GM18508 (cell line): ENCODE measurements around the gene TUBB4A.
"Not testable (repeated sequence)": the region's sequence is repeated elsewhere in the genome, so short reads cannot be mapped to it uniquely, and the experiment has no call there.

Source experiments
- ATAC-seq: cut with Tn5 transposase; IDR thresholded peaks from one replicate; pipeline ENCODE4 v1.9.1; 2021; ENCODE audit warnings: moderate number of reproducible peaks; ENCODE audit not compliant: insufficient read depth, unreplicated experiment

TUBB4A gene

DNA sequence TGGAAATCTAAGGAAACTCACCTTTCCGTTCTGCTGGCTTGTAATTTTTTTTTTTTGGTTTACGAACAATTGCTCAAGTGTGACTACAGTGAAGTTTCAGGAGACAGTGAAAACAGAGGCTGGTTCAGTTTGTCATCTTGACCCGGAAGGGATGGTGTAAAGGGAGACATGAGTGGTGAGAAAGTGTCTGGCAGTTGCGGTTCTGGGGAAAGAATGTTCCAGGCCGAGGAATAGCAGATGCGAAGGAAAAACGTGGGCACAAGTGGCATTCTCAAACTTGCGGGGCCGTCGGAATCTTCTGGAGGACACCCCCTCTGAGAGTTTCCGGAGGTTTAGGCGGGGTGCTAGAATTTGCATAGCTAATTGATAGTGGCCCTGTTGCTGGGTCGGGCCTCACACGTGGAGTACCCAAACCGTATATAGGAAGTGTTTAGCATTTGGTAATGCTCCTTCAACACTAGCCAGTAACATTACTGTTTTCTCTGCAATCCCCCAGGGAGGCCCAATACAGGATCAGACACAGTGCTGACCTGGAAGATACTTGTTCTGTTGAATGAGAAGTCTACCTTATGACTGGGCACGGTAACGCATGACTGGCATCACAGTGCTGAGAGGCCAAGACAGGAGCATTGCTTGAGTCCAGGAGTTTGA, 25.9 kb upstream of the TUBB4A start:
- ATAC-seq, result no peak

- no peak for ATAC-seq
Observed at GRCh38 chr19:6524311-6524710, 22.2 kb upstream of the TUBB4A start.

- no peak for ATAC-seq
Observed at GRCh38 chr19:6522712-6523111, 20.6 kb upstream of the TUBB4A start.

DNA sequence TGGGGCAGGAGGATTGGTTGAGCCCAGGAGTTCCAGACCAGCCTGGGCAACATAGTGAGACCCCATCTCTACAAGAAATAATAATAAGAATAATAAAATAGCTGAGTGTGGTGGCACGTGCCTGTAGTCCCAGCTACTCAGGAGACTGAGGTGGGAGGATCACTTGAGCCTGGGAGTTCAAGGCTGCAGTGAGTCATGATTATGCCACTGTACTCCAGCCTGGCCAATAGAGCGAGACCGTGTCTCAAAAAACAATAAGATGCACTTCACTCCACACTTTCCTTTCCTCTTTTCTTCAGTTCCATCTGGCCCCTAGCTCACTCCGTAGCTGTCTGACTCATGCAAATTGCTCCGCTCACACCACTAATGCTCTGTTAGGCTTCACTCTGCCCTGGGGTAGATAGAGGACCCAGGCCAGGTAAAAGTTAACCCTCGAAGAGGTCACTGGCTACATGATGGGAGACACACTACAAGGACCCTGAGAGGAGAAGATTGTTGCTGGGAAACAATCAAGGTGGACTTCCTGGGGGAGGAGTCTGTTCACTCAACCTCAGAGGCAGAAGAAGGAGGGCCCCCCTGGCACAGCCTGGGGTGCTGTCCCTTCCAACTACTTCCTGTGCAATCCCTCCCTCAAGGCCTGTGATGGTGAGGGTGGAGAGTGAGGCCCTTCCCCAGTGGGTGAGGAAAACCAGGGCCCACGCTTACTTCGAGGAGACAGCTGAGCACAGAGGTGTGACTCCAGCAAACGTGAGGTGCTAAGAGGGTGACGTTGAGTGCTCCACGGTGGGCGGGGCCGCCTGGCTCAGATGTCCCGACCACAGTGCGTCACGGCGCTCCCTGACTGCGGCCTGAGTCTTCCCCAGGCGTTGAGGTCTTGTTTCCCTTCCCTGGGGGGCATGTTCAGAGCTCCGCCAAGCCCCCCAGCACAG, 19.9 kb upstream of the TUBB4A start:
- ATAC-seq, result no peak

GRCh38 chr19:6519289-6519688, 17.2 kb upstream of the TUBB4A start:
- no peak for ATAC-seq

DNA sequence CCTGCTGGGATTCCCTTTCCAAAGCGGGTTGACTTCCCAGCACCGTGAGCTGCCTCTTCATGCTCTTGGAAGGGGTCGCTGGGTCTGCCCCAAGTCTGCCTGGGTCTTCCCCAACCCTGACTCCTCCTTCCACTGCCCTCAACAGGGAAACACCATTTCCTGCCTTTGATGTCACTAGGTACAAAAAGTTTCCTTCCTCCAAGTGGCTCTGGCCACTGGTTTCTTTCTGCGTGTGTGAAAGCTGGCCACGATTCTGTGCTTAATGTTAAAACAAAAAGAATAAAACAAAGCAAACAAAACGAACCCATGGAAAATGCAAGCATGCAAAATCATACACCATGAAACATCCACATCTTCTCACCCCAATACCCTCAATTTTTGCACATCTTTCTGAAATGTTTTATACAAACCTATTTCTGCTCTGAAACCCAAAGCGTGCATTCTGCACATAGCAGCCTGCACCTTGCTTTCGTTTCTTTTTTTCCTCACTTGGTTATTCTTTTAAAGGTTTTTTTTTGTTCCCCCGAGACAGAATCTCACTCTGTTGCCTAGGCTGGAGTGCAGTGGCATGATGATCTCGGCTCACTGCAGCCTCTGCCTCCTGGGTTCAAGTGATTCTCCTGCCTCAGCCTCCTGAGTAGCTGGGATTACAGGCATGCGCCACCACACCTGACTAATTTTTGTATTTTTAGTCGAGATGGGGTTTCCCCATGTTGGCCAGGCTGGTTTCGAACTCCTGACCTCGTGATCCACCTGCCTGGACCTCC, 16.2 kb upstream of the TUBB4A start:
- ATAC-seq, result no peak

DNA sequence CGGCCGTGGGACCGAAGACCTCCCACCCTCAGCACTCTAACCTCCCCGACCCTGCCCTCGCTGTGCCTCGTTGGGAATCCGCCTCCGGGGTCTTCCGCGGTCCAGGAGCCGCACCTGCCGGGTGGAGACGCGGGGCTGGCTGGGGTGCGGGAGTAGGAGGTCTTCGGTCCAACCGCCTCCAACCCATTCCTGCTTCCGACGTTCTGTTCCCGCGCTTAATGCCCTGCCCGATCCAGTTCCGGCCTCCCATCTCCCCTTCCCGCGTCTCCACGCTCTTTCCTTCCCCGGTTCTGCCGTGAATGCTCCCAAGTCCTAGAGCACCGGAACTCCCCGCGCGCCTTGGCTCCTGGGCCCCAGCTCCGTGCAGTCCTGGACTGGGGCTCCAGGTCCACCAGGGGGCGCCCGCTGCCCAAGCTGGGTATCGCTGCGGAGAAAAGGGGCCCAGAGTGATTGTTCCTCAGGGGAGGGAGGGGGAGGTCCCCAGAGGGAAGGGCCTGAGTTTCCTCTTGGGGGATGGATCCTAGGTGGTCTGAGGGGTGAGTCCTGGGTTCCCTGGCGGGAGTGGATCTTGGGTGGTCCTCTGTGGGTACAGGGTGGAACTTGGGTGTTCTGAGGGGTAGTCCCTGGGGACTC, 14.7 kb upstream of the TUBB4A start:
- no peak for ATAC-seq

GRCh38 chr19:6516018-6516658, 14.0 kb upstream of the TUBB4A start:
- peak; percentile 31 for ATAC-seq

GRCh38 chr19:6514926-6515544, 12.9 kb upstream of the TUBB4A start:
- no peak for ATAC-seq

DNA sequence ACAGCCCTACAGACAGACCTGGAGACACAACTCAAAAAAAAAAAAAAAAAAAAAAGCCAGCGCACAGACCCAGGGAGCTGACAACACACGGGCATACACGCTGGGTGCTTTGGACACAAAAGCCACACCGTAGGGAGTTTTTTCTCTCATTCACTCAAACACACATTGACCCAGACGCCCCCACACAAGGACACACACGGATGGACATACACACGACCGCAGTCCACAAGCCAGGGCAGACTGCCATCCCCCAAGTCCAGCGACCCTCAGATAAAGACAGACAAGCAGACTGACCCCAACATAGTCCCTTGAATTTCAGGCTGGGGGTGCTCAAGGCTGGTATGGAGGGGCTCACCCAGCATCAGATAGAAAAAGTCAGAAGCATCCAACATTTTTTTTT, 12.0 kb upstream of the TUBB4A start:
- no peak for ATAC-seq

DNA sequence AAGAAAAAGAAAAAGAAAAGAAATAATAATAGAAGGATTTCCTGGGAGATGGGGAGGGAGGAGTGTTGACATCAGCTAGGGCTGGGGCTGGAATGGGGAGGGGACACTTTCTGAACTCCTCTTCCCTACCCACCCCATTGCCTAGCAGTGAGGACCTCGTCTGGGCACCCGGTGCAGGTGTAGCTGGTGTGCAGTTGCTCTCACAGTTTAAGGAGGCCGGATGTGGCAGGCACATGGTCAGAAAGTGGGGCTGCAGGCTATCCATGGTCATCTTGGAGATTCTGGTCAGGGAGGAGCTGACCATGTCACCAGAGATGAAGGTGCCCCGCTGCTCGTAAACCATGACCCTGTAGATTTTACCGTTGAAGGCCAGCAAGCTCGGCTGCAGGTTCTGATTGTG, 8.5 kb upstream of the TUBB4A start:
- ATAC-seq, result no peak

- ATAC-seq, result no peak
Observed at GRCh38 chr19:6509118-6509971, 7.2 kb upstream of the TUBB4A start.

GRCh38 chr19:6508028-6508771, 6.1 kb upstream of the TUBB4A start:
- ATAC-seq, result not testable (repeated sequence)

GRCh38 chr19:6503407-6504201, 1.5 kb upstream of the TUBB4A start:
- no peak for ATAC-seq

GRCh38 chr19:6500837-6501739, 1.0 kb downstream of the TUBB4A start:
- no peak for ATAC-seq

GRCh38 chr19:6499052-6499790, 2.9 kb downstream of the TUBB4A start:
- no peak for ATAC-seq
